LNCAP (cell line): Measurements from ENCODE around the gene PSMD14.

Experiments
- TF ChIP-seq, protein P1 (sequence below): fragments of 450-650 bp; IDR thresholded peaks from 2 replicates; pipeline ENCODE4 v1.5.1; 2017; ENCODE audit warnings: mild to moderate bottlenecking

Gene PSMD14

GRCh38 chr2:161332371-161332967 lies 24.2 kb downstream of the PSMD14 start:
- TF ChIP-seq, protein P1, sequence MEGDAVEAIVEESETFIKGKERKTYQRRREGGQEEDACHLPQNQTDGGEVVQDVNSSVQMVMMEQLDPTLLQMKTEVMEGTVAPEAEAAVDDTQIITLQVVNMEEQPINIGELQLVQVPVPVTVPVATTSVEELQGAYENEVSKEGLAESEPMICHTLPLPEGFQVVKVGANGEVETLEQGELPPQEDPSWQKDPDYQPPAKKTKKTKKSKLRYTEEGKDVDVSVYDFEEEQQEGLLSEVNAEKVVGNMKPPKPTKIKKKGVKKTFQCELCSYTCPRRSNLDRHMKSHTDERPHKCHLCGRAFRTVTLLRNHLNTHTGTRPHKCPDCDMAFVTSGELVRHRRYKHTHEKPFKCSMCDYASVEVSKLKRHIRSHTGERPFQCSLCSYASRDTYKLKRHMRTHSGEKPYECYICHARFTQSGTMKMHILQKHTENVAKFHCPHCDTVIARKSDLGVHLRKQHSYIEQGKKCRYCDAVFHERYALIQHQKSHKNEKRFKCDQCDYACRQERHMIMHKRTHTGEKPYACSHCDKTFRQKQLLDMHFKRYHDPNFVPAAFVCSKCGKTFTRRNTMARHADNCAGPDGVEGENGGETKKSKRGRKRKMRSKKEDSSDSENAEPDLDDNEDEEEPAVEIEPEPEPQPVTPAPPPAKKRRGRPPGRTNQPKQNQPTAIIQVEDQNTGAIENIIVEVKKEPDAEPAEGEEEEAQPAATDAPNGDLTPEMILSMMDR: no peak

- TF ChIP-seq, protein P1: no peak
Observed at GRCh38 chr2:161335626-161336025, 27.4 kb downstream of the PSMD14 start.

DNA sequence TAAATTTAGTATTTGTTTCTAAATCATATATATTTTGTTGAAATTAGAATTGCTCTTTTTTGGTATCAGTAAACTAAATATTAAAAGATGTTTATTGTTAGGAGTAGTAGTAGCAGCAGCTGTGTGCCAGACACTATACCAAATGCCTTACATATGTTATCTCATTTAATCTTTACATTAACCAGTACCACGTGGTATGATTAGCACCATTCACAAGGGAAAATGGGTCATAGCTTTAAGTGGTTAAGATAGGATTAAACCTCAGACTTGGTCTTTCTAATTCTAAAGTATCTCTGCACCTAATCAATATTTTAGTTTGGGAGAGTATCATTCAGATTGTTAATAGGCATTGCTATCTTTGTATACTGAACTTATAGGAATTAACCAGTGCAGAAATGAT lies 29.0 kb downstream of the PSMD14 start:
- TF ChIP-seq, protein P1: no peak

- TF ChIP-seq, protein P1: no peak
Observed at GRCh38 chr2:161343235-161343634, 35.0 kb downstream of the PSMD14 start.

DNA sequence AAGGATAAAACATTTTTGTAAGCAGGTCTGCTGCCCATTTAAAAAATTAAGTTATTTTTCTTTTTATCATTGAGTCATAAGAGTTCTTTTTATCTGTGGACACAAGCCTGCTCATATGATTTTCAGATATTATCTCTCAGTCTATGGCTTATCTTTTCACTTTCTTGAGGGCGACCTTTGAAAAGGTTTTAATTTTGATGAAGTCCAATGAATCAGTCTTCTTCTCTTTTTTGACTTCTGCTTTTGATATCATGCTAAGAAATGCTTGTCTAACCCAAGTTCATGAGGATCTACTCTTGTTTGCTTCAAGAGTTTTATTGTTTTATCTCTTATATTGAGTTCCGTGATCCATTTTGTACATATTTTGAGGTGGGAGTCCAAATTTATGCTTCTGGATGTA lies 36.5 kb downstream of the PSMD14 start:
- TF ChIP-seq, protein P1: no peak

DNA sequence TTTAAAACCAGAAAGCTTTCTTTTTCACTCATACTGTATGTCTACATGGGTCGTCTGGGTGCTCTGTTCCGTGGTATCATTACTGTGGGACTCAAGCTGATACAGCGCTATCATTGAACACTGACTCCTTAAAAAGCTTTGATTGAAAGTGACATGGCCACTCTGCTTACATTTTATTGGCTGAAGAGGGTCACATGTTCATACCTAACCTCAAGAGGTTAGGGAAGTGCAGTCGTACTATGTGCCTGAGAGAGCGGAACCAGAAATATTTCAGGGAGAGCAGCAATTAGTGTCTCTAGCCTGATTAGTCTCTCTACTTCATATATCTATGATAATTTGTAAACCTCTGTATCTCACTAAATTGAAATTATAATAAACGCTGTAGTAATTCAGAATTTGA lies 43.5 kb downstream of the PSMD14 start:
- TF ChIP-seq, protein P1: no peak

DNA sequence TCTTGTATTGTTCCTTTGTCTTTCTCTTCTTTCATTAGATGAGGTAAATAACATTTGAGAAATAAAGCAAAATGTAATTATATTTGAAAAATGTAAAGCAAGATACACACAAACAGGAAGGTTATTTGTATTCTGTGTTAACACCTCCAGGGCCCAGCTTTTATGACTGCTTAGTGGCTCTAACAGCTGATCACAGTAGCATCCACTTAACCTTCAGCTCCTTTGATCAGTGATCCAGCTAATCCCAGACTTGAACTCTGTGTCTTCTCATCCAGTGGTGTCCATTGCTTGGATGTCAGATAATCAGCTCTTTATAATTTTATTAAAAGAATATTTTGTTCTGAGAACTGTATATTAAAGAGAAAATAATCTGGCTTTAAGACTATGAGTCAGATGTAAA lies 44.5 kb downstream of the PSMD14 start:
- TF ChIP-seq, protein P1: no peak

GRCh38 chr2:161353543-161353942 lies 45.3 kb downstream of the PSMD14 start:
- TF ChIP-seq, protein P1: no peak
